Keratinocyte (primary cell): ENCODE results near the gene SHCBP1L. TPM values are rescaled to one million over a fixed set of nuclear protein-coding genes. Genes with fewer than 3 reads are reported as not detected.
A peak's percentile ranks its signal among the peaks of the same experiment; 100 is the strongest.

Source experiments
- DNase-seq: peaks from one replicate; pipeline ENCODE4 v3.0.0-alpha.2; 2011; ENCODE audit warnings: low read depth, missing footprints, low spot score
- FAIRE-seq: peaks from 2 replicates; lab custom pipeline; 2011; peaks lifted over from hg19 to GRCh38; lab: Jason Lieb, UNC
- H2AFZ ChIP-seq: 2 replicates; pipeline ENCODE4 v1.6.0; 2012; ENCODE audit warnings: low read length, control low read depth, inconsistent platforms; ENCODE audit not compliant: control insufficient read depth
- H3K27ac ChIP-seq: 2 replicates; pipeline ENCODE4 v1.5.1; 2011; ENCODE audit warnings: low read length; ENCODE audit not compliant: control insufficient read depth, insufficient read depth
- H3K27me3 ChIP-seq: 3 replicates; pipeline ENCODE4 v1.6.0; 2011; ENCODE audit warnings: low read length; ENCODE audit not compliant: control insufficient read depth, insufficient read depth; ENCODE audit errors: extremely low read depth
- H3K36me3 ChIP-seq, 2 experiments: 2 replicates in 1 of 2; 3 replicates in 1 of 2; pipeline ENCODE4 v1.5.1; 2011; ENCODE audit warnings: low read length in 2 of 2, mild to moderate bottlenecking in 1 of 2; ENCODE audit not compliant: control insufficient read depth in 2 of 2, insufficient read depth in 2 of 2; ENCODE audit errors: extremely low read depth in 1 of 2
- H3K4me1 ChIP-seq: 3 replicates; pipeline ENCODE4 v1.5.1; 2011; ENCODE audit warnings: low read length; ENCODE audit not compliant: control insufficient read depth, insufficient read depth; ENCODE audit errors: extremely low read depth
- H3K4me2 ChIP-seq: 3 replicates; pipeline ENCODE4 v1.6.0; 2011; ENCODE audit warnings: low read depth, low read length; ENCODE audit not compliant: control insufficient read depth, insufficient read depth; ENCODE audit errors: extremely low read depth
- H3K4me3 ChIP-seq, 3 experiments: fragments of 200-600 bp in 1 of 3; sonication (generic) in 1 of 3; 2 replicates in 2 of 3; 3 replicates in 1 of 3; pipeline ENCODE4 v1.5.1; 2011 to 2016; ENCODE audit warnings: low read length in 3 of 3, mild to moderate bottlenecking in 3 of 3, control low read depth in 2 of 3, inconsistent platforms in 1 of 3, low read depth in 1 of 3, mixed read lengths in 1 of 3, mixed run types in 1 of 3, moderate library complexity in 1 of 3; ENCODE audit not compliant: control insufficient read depth in 2 of 3, insufficient read depth in 2 of 3; ENCODE audit errors: extremely low read depth in 1 of 3
- H3K79me2 ChIP-seq: 2 replicates; pipeline ENCODE4 v1.6.0; 2012; ENCODE audit warnings: low read length; ENCODE audit not compliant: control insufficient read depth, insufficient read depth
- H3K9ac ChIP-seq: 3 replicates; pipeline ENCODE4 v1.6.0; 2011; ENCODE audit warnings: low read length; ENCODE audit not compliant: control insufficient read depth, insufficient read depth; ENCODE audit errors: extremely low read depth
- H3K9me1 ChIP-seq: 3 replicates; pipeline ENCODE4 v1.6.0; 2011; ENCODE audit warnings: low read length; ENCODE audit not compliant: control insufficient read depth, insufficient read depth; ENCODE audit errors: extremely low read depth
- H3K9me3 ChIP-seq: 2 replicates; pipeline ENCODE4 v1.5.1; 2012; ENCODE audit warnings: low read depth, low read length; ENCODE audit not compliant: control insufficient read depth
- H4K20me1 ChIP-seq: 3 replicates; pipeline ENCODE4 v1.6.0; 2011; ENCODE audit warnings: low read length; ENCODE audit not compliant: control insufficient read depth, insufficient read depth; ENCODE audit errors: extremely low read depth
- EZH2 ChIP-seq: IDR thresholded peaks from one replicate; pipeline ENCODE4 v1.6.1; 2012; ENCODE audit warnings: inconsistent platforms, mild to moderate bottlenecking, low read length, moderate library complexity
- dilution Hi-C: fragments of 300-500 bp; cut with MboI; formaldehyde crosslinking; loops from one replicate; pipeline ENCODE4 v1.7.0; 2020; ENCODE audit warnings: low sequenced_read_pairs; ENCODE audit not compliant: extremely low pct_ligation_motif_present
- polyA plus RNA-seq, 5 experiments: library from polyadenylated mRNA; depleted of rRNA in 3 of 5; stranded (reverse) in 3 of 5; stranded (forward) in 1 of 5; unstranded in 1 of 5; fragments of >200 nt; gene quantifications; 1 replicate in 1 of 5; 2 replicates in 3 of 5; 3 replicates in 1 of 5; pipeline versions ENCODE4 v1.2.1 to v1.2.3, GENCODE V29; 2011 to 2012; ENCODE audit warnings: missing spikeins in 2 of 5, low read depth in 1 of 5, low replicate concordance in 1 of 5
- TF ChIP-seq, protein P1 (sequence below), 3 experiments: IDR thresholded peaks in 1 of 3; conservative IDR thresholded peaks in 1 of 3; optimal IDR thresholded peaks in 1 of 3; 2 replicates in 2 of 3; 3 replicates in 1 of 3; pipeline versions ENCODE3 to v1.5.1; 2011; ENCODE audit warnings: low read length in 3 of 3, mild to moderate bottlenecking in 3 of 3, moderate library complexity in 2 of 3, control low read depth in 1 of 3, inconsistent platforms in 1 of 3; ENCODE audit not compliant: insufficient read depth in 2 of 3; ENCODE audit errors: extremely low read depth in 1 of 3

Gene SHCBP1L
- polyA plus RNA-seq, 1 donor (not counting 4 experiments of a cell fraction or from before 2014, with no cell fraction given) = not detected

DNA sequence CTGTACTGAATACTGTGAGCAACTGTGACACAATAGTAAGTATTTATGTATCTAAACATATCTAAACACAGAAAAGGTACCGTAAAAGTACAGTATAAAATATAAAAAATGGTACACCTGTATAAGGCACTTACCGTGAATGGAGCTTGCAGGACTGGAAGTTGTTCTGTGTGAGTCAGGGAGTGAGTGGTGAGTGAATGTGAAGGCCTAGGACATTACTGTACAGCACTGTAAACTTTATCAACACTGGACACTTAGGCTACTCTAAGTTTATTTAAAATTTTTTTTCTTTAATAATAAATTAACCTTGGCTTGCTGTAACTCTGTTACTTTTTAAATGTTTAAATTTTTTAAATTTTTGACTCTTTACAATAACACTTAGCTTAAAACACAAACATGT lies 24.5 kb upstream of the SHCBP1L start:
- FAIRE-seq (no peak), DNase-seq (no peak)
- no peak overlapping the region for H3K4me2 ChIP-seq
- no peaks in the 10 kb centered on the region for H3K79me2 ChIP-seq
- H3K4me3 ChIP-seq = no peak overlapping the region
- no peaks in the 10 kb centered on the region for H3K36me3 ChIP-seq
- no peak overlapping the region for H3K27ac ChIP-seq
- no peak overlapping the region for H2AFZ ChIP-seq
- dilution Hi-C loops = no loop called here
- H3K27me3 ChIP-seq = no peaks in the 10 kb centered on the region
- no peaks in the 10 kb centered on the region for H3K9me1 ChIP-seq
- H3K9ac ChIP-seq = no peak overlapping the region
- TF ChIP-seq, protein P1, sequence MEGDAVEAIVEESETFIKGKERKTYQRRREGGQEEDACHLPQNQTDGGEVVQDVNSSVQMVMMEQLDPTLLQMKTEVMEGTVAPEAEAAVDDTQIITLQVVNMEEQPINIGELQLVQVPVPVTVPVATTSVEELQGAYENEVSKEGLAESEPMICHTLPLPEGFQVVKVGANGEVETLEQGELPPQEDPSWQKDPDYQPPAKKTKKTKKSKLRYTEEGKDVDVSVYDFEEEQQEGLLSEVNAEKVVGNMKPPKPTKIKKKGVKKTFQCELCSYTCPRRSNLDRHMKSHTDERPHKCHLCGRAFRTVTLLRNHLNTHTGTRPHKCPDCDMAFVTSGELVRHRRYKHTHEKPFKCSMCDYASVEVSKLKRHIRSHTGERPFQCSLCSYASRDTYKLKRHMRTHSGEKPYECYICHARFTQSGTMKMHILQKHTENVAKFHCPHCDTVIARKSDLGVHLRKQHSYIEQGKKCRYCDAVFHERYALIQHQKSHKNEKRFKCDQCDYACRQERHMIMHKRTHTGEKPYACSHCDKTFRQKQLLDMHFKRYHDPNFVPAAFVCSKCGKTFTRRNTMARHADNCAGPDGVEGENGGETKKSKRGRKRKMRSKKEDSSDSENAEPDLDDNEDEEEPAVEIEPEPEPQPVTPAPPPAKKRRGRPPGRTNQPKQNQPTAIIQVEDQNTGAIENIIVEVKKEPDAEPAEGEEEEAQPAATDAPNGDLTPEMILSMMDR (optimal IDR thresholded peaks at IDR 0.05 in 1 of 3, IDR thresholded peaks at IDR 0.05 in 1 of 3, conservative IDR thresholded peaks at IDR 0.05 in 1 of 3; ENCODE audit: extremely low read depth in 1 of 3, insufficient read depth in 2 of 3, low read length in 3 of 3) = no peak
- no peak for TF ChIP-seq EZH2
- no peaks in the 10 kb centered on the region for H3K9me3 ChIP-seq
- peaks cover 7% of the 10 kb centered on the region for H3K4me1 ChIP-seq
- no peaks in the 10 kb centered on the region for H4K20me1 ChIP-seq

GRCh38 chr1:182974506-182975191 lies 21.7 kb upstream of the SHCBP1L start:
- FAIRE-seq = peak; percentile 43

More at GRCh38 chr1:182974506-182975191, 21.7 kb upstream of the SHCBP1L start:
- no peaks in the 10 kb centered on the region for H3K36me3 ChIP-seq
- H3K79me2 ChIP-seq = no peaks in the 10 kb centered on the region
- no peaks in the 10 kb centered on the region for H3K9me3 ChIP-seq
- H3K9me1 ChIP-seq = no peaks in the 10 kb centered on the region
- H3K4me2 ChIP-seq = no peak overlapping the region
- TF ChIP-seq, protein P1 (optimal IDR thresholded peaks at IDR 0.05 in 1 of 3, IDR thresholded peaks at IDR 0.05 in 1 of 3, conservative IDR thresholded peaks at IDR 0.05 in 1 of 3; ENCODE audit: extremely low read depth in 1 of 3, insufficient read depth in 2 of 3, low read length in 3 of 3) = no peak
- no peak for TF ChIP-seq EZH2
- H4K20me1 ChIP-seq = no peaks in the 10 kb centered on the region
- H3K4me1 ChIP-seq = peaks cover 7% of the 10 kb centered on the region
- no peaks in the 10 kb centered on the region for H3K27me3 ChIP-seq
- H3K4me3 ChIP-seq = no peak overlapping the region
- no peak for DNase-seq
- H3K27ac ChIP-seq = no peak overlapping the region
- dilution Hi-C loops = no loop called here
- no peak overlapping the region for H3K9ac ChIP-seq
- no peak overlapping the region for H2AFZ ChIP-seq
